ENCODE measurements around the gene ACYP1.

Gene ACYP1

DNA sequence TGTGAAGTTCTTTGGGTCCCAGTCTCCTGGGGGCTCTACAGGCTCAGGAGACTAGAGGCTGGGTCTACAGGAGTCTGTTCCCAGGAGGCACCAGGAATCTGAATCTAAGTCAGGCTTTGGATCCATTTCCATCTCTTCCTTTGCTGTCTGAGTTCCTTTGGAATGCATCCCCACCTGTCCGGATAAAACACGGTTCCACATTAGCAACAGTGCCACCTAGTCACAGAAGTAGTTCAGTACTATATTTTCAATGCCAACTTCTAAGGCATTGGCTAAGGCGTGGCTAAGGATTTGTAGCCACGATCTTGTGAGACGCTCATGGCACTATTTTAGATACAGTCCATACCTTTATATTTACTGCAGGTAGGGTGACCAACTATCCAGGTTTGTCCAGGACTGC, 20.7 kb upstream of the ACYP1 start:
- H3K4me1 ChIP-seq (ENCODE audit: insufficient read depth, low read length) = no peaks in the 10 kb centered on the region
- H3K4me2 ChIP-seq (ENCODE audit: insufficient read depth, low read length) = no peak overlapping the region
- H3K27ac ChIP-seq (ENCODE audit: low read length) = no peak overlapping the region
- H3K79me2 ChIP-seq (ENCODE audit: insufficient read depth, low read length) = no peaks in the 10 kb centered on the region
- no peak overlapping the region for H3K9ac ChIP-seq (ENCODE audit: low read depth, low read length)
- DNase-seq = no peak
- no peaks in the 10 kb centered on the region for H3K27me3 ChIP-seq (ENCODE audit: insufficient read depth, low read length, poor library complexity)
- H3K4me3 ChIP-seq (ENCODE audit: low read depth in 1 of 2, low read length in 2 of 2) = no peak overlapping the region
- no peak overlapping the region for H2AFZ ChIP-seq (ENCODE audit: low read depth, low read length)
- H3K36me3 ChIP-seq (ENCODE audit: insufficient read depth, low read length) = peaks cover 69% of the 10 kb centered on the region
- ATAC-seq (ENCODE audit: insufficient read depth, low read depth) = no peak
- H4K20me1 ChIP-seq (ENCODE audit: insufficient read depth, low read length) = no peaks in the 10 kb centered on the region
- H3K9me3 ChIP-seq (ENCODE audit: insufficient read depth, low read length, severe bottlenecking) = no peaks in the 10 kb centered on the region
- TF ChIP-seq, protein P1, sequence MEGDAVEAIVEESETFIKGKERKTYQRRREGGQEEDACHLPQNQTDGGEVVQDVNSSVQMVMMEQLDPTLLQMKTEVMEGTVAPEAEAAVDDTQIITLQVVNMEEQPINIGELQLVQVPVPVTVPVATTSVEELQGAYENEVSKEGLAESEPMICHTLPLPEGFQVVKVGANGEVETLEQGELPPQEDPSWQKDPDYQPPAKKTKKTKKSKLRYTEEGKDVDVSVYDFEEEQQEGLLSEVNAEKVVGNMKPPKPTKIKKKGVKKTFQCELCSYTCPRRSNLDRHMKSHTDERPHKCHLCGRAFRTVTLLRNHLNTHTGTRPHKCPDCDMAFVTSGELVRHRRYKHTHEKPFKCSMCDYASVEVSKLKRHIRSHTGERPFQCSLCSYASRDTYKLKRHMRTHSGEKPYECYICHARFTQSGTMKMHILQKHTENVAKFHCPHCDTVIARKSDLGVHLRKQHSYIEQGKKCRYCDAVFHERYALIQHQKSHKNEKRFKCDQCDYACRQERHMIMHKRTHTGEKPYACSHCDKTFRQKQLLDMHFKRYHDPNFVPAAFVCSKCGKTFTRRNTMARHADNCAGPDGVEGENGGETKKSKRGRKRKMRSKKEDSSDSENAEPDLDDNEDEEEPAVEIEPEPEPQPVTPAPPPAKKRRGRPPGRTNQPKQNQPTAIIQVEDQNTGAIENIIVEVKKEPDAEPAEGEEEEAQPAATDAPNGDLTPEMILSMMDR (IDR thresholded peaks at IDR 0.05; ENCODE audit: borderline replicate concordance, extremely low read depth, low read length, poor library complexity, severe bottlenecking) = peak; percentile 9
- TF ChIP-seq EZH2 (IDR thresholded peaks at IDR 0.05; ENCODE audit: borderline replicate concordance, low read depth, low read length, severe bottlenecking) = no peak

DNA sequence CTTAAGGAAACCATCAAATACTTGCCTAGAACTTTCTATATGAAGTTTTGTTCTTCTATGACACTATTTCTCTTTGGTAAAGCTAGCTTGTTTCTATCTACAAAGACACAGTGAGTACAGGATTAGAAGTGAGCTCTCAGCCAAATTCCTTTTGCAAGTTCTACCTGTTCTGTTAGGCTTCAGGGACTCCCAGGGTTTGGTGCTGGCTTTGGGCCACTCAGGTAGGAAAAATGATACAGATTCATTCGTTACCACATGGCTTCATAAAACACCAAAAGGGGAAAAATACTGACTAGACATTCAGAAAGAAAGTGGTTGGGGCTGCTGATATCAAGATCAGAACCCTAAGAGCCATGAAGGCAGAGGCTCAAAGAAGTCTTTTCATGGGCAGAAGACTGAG, 19.4 kb upstream of the ACYP1 start:
- no peak for TF ChIP-seq EZH2 (IDR thresholded peaks at IDR 0.05; ENCODE audit: borderline replicate concordance, low read depth, low read length, severe bottlenecking)
- TF ChIP-seq, protein P1 (IDR thresholded peaks at IDR 0.05; ENCODE audit: borderline replicate concordance, extremely low read depth, low read length, poor library complexity, severe bottlenecking) = no peak
- ATAC-seq (ENCODE audit: insufficient read depth, low read depth) = no peak
- no peak overlapping the region for H3K9ac ChIP-seq (ENCODE audit: low read depth, low read length)
- no peak overlapping the region for H3K4me3 ChIP-seq (ENCODE audit: low read depth in 1 of 2, low read length in 2 of 2)
- DNase-seq = no peak
- no peak overlapping the region for H3K4me2 ChIP-seq (ENCODE audit: insufficient read depth, low read length)
- H3K9me3 ChIP-seq (ENCODE audit: insufficient read depth, low read length, severe bottlenecking) = no peaks in the 10 kb centered on the region
- no peak overlapping the region for H2AFZ ChIP-seq (ENCODE audit: low read depth, low read length)
- H3K27ac ChIP-seq (ENCODE audit: low read length) = no peak overlapping the region
- no peaks in the 10 kb centered on the region for H4K20me1 ChIP-seq (ENCODE audit: insufficient read depth, low read length)
- H3K27me3 ChIP-seq (ENCODE audit: insufficient read depth, low read length, poor library complexity) = no peaks in the 10 kb centered on the region
- H3K36me3 ChIP-seq (ENCODE audit: insufficient read depth, low read length) = peaks cover 62% of the 10 kb centered on the region
- no peaks in the 10 kb centered on the region for H3K4me1 ChIP-seq (ENCODE audit: insufficient read depth, low read length)
- H3K79me2 ChIP-seq (ENCODE audit: insufficient read depth, low read length) = no peaks in the 10 kb centered on the region

DNA sequence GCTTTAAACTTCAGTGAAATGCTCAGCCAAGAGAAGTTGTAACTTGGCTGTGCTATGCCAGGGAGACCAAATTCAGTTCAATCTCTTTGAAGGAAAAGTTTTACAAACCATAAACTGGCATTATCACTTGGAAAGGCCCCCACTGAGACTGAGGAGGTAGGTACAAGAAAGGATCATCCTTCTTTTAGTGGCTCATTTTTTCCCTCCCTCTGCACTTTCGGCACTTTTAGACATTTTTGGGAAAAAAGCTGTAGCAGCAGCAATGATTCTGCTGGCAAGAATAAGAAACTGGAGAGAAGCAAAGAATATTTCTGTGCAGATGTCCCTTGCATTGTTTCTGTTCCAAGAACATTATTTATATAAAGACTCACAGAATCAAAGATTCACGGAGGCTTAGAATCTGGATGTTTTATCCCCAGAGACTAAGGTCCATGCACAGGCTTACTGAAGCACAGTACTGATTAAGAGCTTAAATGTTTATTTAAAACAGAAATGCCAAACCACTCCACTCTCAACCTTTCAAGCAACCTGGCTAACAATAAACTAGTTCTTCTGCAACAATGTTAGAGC, 17.9 kb upstream of the ACYP1 start:
- ATAC-seq (ENCODE audit: insufficient read depth, low read depth) = no peak
- peaks cover 47% of the 10 kb centered on the region for H3K36me3 ChIP-seq (ENCODE audit: insufficient read depth, low read length)

More for the DNA sequence above, 17.9 kb upstream of the ACYP1 start:
- no peak for DNase-seq
- no peaks in the 10 kb centered on the region for H3K27me3 ChIP-seq (ENCODE audit: insufficient read depth, low read length, poor library complexity)
- H3K79me2 ChIP-seq (ENCODE audit: insufficient read depth, low read length) = no peaks in the 10 kb centered on the region
- no peak for TF ChIP-seq EZH2 (IDR thresholded peaks at IDR 0.05; ENCODE audit: borderline replicate concordance, low read depth, low read length, severe bottlenecking)
- TF ChIP-seq, protein P1 (IDR thresholded peaks at IDR 0.05; ENCODE audit: borderline replicate concordance, extremely low read depth, low read length, poor library complexity, severe bottlenecking) = no peak
- H3K9me3 ChIP-seq (ENCODE audit: insufficient read depth, low read length, severe bottlenecking) = no peaks in the 10 kb centered on the region
- no peaks in the 10 kb centered on the region for H3K4me1 ChIP-seq (ENCODE audit: insufficient read depth, low read length)
- no peak overlapping the region for H3K4me3 ChIP-seq (ENCODE audit: low read depth in 1 of 2, low read length in 2 of 2)
- no peak overlapping the region for H3K4me2 ChIP-seq (ENCODE audit: insufficient read depth, low read length)
- H3K9ac ChIP-seq (ENCODE audit: low read depth, low read length) = no peak overlapping the region
- no peak overlapping the region for H2AFZ ChIP-seq (ENCODE audit: low read depth, low read length)
- no peaks in the 10 kb centered on the region for H4K20me1 ChIP-seq (ENCODE audit: insufficient read depth, low read length)
- H3K27ac ChIP-seq (ENCODE audit: low read length) = no peak overlapping the region

Data from DND-41 (cell line).